ENCODE measurements around the gene NSUN3. TPM values are rescaled to one million over a fixed set of nuclear protein-coding genes. Genes with fewer than 3 reads are reported as not detected.

The NSUN3 gene
- total and polyA plus RNA-seq, 2 of the 8 experiments (the other 6 are each of a cell fraction or from before 2014, with no cell fraction given), result 2.1 to 5.1 TPM

GRCh38 chr3:94114666-94115065 is 51.8 kb downstream of the NSUN3 start:
- Histone ChIP-seq H3K27me3 (replicated peaks in 1 of 4; ENCODE audit: control insufficient read depth in 3 of 4, extremely low read depth in 1 of 4, insufficient read depth in 3 of 4, low read length in 3 of 4) (no peaks in the 10 kb centered on the region), H2BK12ac (ENCODE audit: low read depth, low read length) (no peak overlapping the region), H3K27ac (ENCODE audit: low read depth, low read length) (no peak overlapping the region), H4K8ac (ENCODE audit: extremely low read depth, insufficient read depth, low read length) (no peak overlapping the region), H3K56ac (replicated peaks; ENCODE audit: insufficient read length, low read depth, low read length) (no peak overlapping the region), H3K9me3 (ENCODE audit: insufficient read depth in 2 of 2, low read depth in 1 of 2, low read length in 1 of 2) (no peaks in the 10 kb centered on the region), H3K4me3 (ENCODE audit: extremely low read depth in 1 of 4, insufficient read depth in 2 of 4, low read depth in 3 of 4, low read length in 4 of 4) (no peak overlapping the region), H4K5ac (ENCODE audit: insufficient read length, low read depth, low read length) (no peak overlapping the region), H3K36me3 (ENCODE audit: control insufficient read depth in 2 of 4, insufficient read depth in 4 of 4, low read length in 3 of 4) (peaks cover 0 to 2% (median 0%) of the 10 kb centered on the region in 4 experiments; a peak in 1 of 8 replicates), H4K20me1 (replicated peaks in 1 of 2; ENCODE audit: control insufficient read depth in 1 of 2, insufficient read depth in 2 of 2, low read length in 2 of 2) (no peaks in the 10 kb centered on the region), H2BK5ac (ENCODE audit: low read depth, low read length) (no peak overlapping the region), H2BK15ac (ENCODE audit: low read length) (no peak overlapping the region), H3K4me2 (ENCODE audit: insufficient read depth in 1 of 2, low read depth in 2 of 2, low read length in 2 of 2) (no peak overlapping the region), H3K79me1 (ENCODE audit: low read depth, low read length) (no peaks in the 10 kb centered on the region), H2AFZ (ENCODE audit: low read length) (no peak overlapping the region), H3K23me2 (ENCODE audit: low read depth, low read length) (no peaks in the 10 kb centered on the region), H2BK120ac (replicated peaks; ENCODE audit: low read depth, low read length) (no peak overlapping the region), H3K14ac (ENCODE audit: insufficient read length) (no peak overlapping the region), H3K4me1 (replicated peaks in 1 of 4; ENCODE audit: control insufficient read depth in 3 of 4, insufficient read depth in 4 of 4, low read length in 3 of 4) (no peaks in the 10 kb centered on the region), H3K4ac (replicated peaks; ENCODE audit: insufficient read length, low read depth, low read length) (no peak overlapping the region), H2AK5ac (ENCODE audit: low read depth, low read length) (no peak overlapping the region), H3K23ac (ENCODE audit: insufficient read length) (no peak overlapping the region), H3K9ac (replicated peaks in 1 of 4; ENCODE audit: extremely low read depth in 1 of 4, low read depth in 3 of 4, low read length in 3 of 4) (no peak overlapping the region), H2BK20ac (ENCODE audit: low read length) (no peak overlapping the region), H4K91ac (replicated peaks; ENCODE audit: insufficient read length, low read length) (no peak overlapping the region), H3K79me2 (ENCODE audit: control insufficient read depth in 1 of 2, insufficient read depth in 2 of 2, low read length in 2 of 2) (no peaks in the 10 kb centered on the region), H3K18ac (ENCODE audit: extremely low read depth, low read length) (no peak overlapping the region)
- POLR2A ChIA-PET (ENCODE audit: partially characterized antibody), result no interaction called here
- WGBS, 2 experiments (ENCODE audit: extremely low coverage in 1 of 2, insufficient coverage in 1 of 2, insufficient read length in 1 of 2, insufficient replicate concordance in 2 of 2, low coverage in 1 of 2, low lambda C conversion rate in 2 of 2, missing lambda C conversion rate in 1 of 2), result 91% methylated on average over 5 of the region's 5 CpGs; no CpG with 5 or more reads in 1 of the 2 experiments
- CTCF ChIA-PET (ENCODE audit: partially characterized antibody), result interaction anchor here (0.6 to 1.3 kb wide), 9 partner anchors 10 to 1185 kb away, joined by 3 to 6 read pairs (median 3); no protein-coding TSS in a partner anchor
- FAIRE-seq, result no peak
- no peak for DNase-seq (ENCODE audit: low read depth in 1 of 2, low spot score in 2 of 2)
- TF ChIP-seq BCL11A (IDR thresholded peaks at IDR 0.05; ENCODE audit: low read depth in 2 of 2, low read length in 2 of 2), result no peak
- no peak for TF ChIP-seq RNF2 (IDR thresholded peaks at IDR 0.05; ENCODE audit: borderline replicate concordance, low read depth, low read length, missing control alignments, poor library complexity, severe bottlenecking)
- no peak for TF ChIP-seq CHD1 (IDR thresholded peaks at IDR 0.05; ENCODE audit: low read depth, low read length)
- no peak for TF ChIP-seq TBP (IDR thresholded peaks at IDR 0.05; ENCODE audit: low read depth, low read length)
- TF ChIP-seq PHF8 (conservative IDR thresholded peaks at IDR 0.05; ENCODE audit: low read depth, low read length), result no peak
- no peak for TF ChIP-seq MAFK (IDR thresholded peaks at IDR 0.05; ENCODE audit: low read depth, low read length)
- no peak for TF ChIP-seq CTBP2 (IDR thresholded peaks at IDR 0.05; ENCODE audit: borderline replicate concordance, insufficient read depth, insufficient read length, low read length)
